GM12872 (cell line): ENCODE data around the gene ANO2.
A peak's percentile ranks its signal among the peaks of the same experiment; 100 is the strongest.

Source experiments
- TF ChIP-seq, protein P1 (sequence below): IDR thresholded peaks from 3 replicates; pipeline ENCODE4 v1.5.1; 2011; ENCODE audit warnings: low read depth, mild to moderate bottlenecking, low read length, moderate library complexity; ENCODE audit not compliant: insufficient read depth

ANO2 gene

DNA sequence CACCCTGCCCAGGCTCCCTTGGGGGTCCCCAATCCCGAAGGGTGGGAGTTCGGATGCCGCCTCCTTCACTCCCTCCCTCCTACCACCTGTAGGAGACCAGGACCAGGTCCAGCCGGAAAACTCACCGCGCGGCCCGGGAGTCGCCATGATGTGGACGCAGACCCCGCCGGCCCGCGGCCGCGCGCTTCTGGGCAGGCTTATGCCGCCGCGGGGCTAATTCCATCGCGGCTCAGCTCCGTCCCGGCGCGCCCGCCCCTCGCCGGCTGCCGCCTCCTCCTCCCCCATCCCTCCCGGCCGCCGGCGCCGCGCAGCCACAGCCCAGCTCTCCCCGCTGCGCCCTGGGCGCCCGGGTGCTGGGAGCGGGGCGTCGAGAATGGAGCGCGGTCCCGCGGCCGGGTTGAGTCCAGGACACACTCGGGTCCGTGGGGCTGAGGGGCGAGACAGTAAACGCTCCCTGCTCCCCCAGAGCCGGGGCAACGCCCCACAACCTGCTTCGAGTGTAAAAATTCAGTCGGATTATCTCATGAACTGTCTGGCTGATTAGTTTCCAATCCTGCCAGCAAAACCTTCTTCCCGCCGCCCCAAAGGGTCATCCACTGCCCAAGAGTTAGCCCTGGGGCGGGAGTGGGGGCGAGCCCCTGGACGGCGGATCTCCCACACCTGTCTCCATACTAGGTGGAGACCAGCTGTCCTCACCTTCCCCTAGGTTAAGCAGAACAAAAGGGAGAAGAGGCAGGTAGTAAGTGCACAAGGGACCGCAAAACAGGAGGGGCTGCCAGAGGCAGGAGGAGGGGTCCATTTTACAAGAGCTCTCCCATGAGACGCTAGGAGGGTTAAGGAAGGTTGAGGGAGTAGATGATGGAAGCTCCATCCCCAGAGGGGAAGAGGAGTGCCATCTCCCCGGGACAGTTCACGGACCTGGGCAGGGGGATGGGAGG, at the start of gene ANO2:
TSS of gene ANO2 (minus strand) at position 189 of the 938 bp plus-strand sequence. CDS start at position 147, 42 bp downstream.
- TF ChIP-seq, protein P1, sequence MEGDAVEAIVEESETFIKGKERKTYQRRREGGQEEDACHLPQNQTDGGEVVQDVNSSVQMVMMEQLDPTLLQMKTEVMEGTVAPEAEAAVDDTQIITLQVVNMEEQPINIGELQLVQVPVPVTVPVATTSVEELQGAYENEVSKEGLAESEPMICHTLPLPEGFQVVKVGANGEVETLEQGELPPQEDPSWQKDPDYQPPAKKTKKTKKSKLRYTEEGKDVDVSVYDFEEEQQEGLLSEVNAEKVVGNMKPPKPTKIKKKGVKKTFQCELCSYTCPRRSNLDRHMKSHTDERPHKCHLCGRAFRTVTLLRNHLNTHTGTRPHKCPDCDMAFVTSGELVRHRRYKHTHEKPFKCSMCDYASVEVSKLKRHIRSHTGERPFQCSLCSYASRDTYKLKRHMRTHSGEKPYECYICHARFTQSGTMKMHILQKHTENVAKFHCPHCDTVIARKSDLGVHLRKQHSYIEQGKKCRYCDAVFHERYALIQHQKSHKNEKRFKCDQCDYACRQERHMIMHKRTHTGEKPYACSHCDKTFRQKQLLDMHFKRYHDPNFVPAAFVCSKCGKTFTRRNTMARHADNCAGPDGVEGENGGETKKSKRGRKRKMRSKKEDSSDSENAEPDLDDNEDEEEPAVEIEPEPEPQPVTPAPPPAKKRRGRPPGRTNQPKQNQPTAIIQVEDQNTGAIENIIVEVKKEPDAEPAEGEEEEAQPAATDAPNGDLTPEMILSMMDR: no peak

DNA sequence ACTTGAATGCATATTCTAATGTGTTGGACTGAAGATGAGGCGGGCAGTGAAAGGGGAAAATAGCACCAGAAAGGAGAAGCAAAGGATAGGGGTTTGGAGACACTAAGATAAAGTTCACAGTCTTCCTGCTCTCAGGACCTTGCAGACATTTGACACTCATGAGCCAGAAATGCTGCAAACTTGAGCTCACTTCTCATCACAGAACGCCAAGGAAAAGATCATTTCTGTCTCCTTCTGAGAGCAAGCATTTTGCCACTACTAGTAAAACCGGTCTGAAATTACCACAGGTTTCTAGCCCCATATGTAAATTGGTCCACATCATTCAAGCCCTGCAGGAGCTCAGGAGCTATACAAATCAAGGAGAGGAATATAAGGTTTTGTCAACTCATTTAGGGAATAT, 44.6 kb upstream of the ANO2 start:
- TF ChIP-seq, protein P1: no peak

DNA sequence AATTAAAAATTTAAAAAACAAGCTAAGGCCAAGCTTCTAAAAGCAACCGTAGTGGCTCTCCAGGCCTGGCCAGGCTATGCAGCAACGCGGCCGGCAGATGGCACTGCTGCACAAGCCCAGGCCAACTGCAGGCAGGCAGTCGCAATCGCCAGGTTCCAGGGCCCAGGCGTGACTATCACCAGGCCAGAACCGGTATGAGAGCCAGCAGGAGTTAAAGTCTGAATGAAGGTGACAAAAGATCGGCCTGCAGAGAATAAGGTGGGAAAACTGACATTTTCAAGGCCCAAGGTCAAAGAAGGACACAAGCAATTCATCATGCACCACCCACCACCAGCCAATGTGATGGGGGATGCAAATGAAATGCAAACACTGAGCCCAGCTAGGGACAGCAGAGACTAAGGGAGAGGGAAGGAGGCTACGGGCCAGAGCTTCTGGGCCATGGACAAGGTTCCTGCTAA, 43.6 kb upstream of the ANO2 start:
- TF ChIP-seq, protein P1: peak; percentile 96

DNA sequence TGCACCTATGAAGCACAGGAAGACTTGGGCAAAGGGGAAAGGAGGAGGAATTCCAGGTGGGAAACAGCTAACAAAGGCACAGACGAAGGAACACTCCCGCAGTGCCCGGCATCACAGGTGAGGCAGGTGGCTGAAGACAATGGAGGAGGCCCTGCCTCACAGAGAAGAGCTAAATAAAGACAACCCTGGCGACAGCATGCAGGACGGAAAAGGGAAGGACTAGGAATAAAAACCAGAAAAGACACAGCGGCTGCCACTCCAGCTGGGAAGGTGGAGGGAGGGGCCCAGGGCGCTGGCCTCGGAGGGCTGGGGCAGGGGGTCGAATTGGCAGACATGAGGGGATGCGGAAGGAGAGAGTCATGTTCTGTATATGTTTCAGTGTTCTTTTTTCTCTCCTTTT, 43.0 kb upstream of the ANO2 start:
- TF ChIP-seq, protein P1: no peak

DNA sequence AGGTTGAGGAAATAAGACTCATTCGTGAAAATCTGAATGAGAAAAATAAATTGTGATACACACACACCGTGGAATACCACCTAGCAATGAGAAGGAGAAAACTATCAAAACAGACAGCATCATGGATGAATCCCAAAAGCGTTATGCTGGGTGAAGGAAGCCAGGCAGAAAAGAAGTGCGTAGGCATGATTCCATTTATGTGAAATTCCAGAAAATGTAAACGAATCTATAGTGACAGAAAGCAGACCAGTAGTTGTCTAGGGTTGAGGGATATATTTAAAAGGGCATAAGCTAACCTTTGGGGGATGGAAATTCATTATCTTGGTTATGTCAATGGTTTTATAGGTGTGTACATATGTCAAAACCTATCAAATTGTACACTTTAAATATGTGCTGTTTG, 42.5 kb upstream of the ANO2 start:
- TF ChIP-seq, protein P1: no peak

DNA sequence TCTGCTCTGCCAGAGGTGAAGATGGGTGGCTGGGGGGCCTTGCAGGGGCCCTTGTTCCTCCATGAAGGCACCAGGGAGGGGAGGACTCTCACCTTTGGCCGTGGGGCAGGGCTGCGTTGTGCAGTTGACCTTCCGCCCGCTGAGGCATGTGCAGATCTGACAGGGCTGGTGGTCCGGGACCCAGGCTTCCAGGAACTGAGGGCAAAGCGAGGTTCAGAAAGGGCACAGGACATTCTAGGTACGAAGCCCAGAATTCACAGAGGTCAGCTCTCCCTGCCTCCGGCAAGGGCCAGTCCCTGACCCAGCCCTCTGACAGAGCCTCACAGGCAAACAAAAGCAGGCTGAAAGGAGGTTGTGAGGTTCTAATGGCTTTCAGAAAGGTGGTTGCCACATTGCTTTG, 40.4 kb upstream of the ANO2 start:
- TF ChIP-seq, protein P1: no peak

DNA sequence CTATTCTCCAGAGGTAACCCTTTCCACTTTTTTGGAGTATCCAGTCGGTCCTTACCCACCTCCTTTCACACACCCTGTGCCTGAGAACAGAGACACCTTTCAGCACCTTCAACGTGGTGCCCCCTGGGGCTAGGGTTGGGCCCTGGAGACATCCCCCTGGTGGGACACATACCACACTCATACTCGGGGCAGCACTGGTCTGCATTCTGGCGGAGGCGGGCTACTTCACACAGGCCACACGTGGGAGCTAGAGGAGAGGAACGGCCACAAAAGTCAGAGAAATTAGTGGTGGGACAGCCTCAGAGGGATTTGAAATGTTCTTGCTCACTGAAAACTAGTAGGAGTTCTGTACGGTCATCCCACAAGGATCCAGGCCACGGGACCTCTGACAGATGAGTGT, 39.8 kb upstream of the ANO2 start:
- TF ChIP-seq, protein P1: no peak
